Renal cortical epithelial cell (primary cell): ENCODE data around the gene AHNAK. TPM values are rescaled to one million over a fixed set of nuclear protein-coding genes. Genes with fewer than 3 reads are reported as not detected.
"Not testable (repeated sequence)": the region's sequence is repeated elsewhere in the genome, so short reads cannot be mapped to it uniquely, and the experiment has no call there.

ENCODE experiments used
- DNase-seq: peaks from one replicate; pipeline ENCODE4 v3.0.0-alpha.2; 2011; ENCODE audit warnings: low read depth
- total RNA-seq: library from RNA; depleted of rRNA; stranded (reverse); fragments of >200 nt; gene quantifications from 2 replicates; pipeline ENCODE4 v1.2.3, GENCODE V29; 2014

The AHNAK gene
- 409 and 1,601 TPM in 2 replicates for total RNA-seq

- DNase-seq: no peak
Observed at GRCh38 chr11:62546244-62546928, at the start of gene AHNAK. AHNAK (minus strand) TSS chr11:62546806; CDS start chr11:62536098, 10,708 bp downstream.

GRCh38 chr11:62595124-62595523 lies 48.5 kb upstream of the AHNAK start:
- DNase-seq: no peak

- DNase-seq: peak; percentile 53
Observed at GRCh38 chr11:62593434-62594044, 46.9 kb upstream of the AHNAK start.

- no peak for DNase-seq
Observed at GRCh38 chr11:62592989-62593421, 46.4 kb upstream of the AHNAK start.

- no peak for DNase-seq
Observed at GRCh38 chr11:62592146-62592815, 45.7 kb upstream of the AHNAK start.

- DNase-seq: peak; percentile 99
Observed at GRCh38 chr11:62591448-62592145, 45.0 kb upstream of the AHNAK start, which contains the start of gene TUT1. TUT1 (minus strand) TSS chr11:62591523; CDS start chr11:62591485, 38 bp downstream.

- no peak for DNase-seq
Observed at GRCh38 chr11:62588966-62589637, 42.5 kb upstream of the AHNAK start.

GRCh38 chr11:62585356-62585755 lies 38.8 kb upstream of the AHNAK start:
- not testable (repeated sequence) for DNase-seq

GRCh38 chr11:62581735-62582134 lies 35.1 kb upstream of the AHNAK start:
- DNase-seq: not testable (repeated sequence)

- DNase-seq: no peak
Observed at GRCh38 chr11:62580959-62581715, 34.5 kb upstream of the AHNAK start.

GRCh38 chr11:62579252-62579651 lies 32.6 kb upstream of the AHNAK start:
- DNase-seq: peak; percentile 69

GRCh38 chr11:62578541-62578940 lies 31.9 kb upstream of the AHNAK start:
- no peak for DNase-seq

GRCh38 chr11:62577046-62577714 lies 30.6 kb upstream of the AHNAK start:
- DNase-seq: no peak

GRCh38 chr11:62575837-62576236 lies 29.2 kb upstream of the AHNAK start:
- DNase-seq: no peak

GRCh38 chr11:62575156-62575555 lies 28.6 kb upstream of the AHNAK start:
- no peak for DNase-seq

- no peak for DNase-seq
Observed at GRCh38 chr11:62574363-62575071, 27.9 kb upstream of the AHNAK start.

GRCh38 chr11:62573592-62574362 lies 27.2 kb upstream of the AHNAK start, which contains the start of gene EEF1G:
EEF1G (minus strand) TSS chr11:62573891; CDS start chr11:62573842, 49 bp downstream.
- peak; percentile 100 for DNase-seq

GRCh38 chr11:62573006-62573591 lies 26.5 kb upstream of the AHNAK start:
- DNase-seq: no peak
